Dendritic cell treated with granulocyte-macrophage colony-stimulating factor and Interleukin-4, amounts not matched to agents 40 ng/mL and 50 ng/mL, for 4 days (primary cell): ENCODE data around the gene LAMC2.

Experiments
- H3K27ac Mint-ChIP-seq: one replicate; pipeline ENCODE4 v1.8.0; 2022; ENCODE audit warnings: mild to moderate bottlenecking, mixed read lengths
- H3K27me3 Mint-ChIP-seq: one replicate; pipeline ENCODE4 v1.8.0; 2022; ENCODE audit warnings: mild to moderate bottlenecking, mixed read lengths
- H3K36me3 Mint-ChIP-seq: one replicate; pipeline ENCODE4 v1.8.0; 2022; ENCODE audit warnings: low read depth, mixed read lengths
- H3K4me1 Mint-ChIP-seq: one replicate; pipeline ENCODE4 v1.8.0; 2022; ENCODE audit warnings: low read depth, mixed read lengths
- H3K4me3 Mint-ChIP-seq: one replicate; pipeline ENCODE4 v1.8.0; 2022; ENCODE audit warnings: mild to moderate bottlenecking, moderate library complexity, mixed read lengths
- H3K9me3 Mint-ChIP-seq: one replicate; pipeline ENCODE4 v1.8.0; 2022; ENCODE audit warnings: mixed read lengths
- intact Hi-C: fragments of 100-400 bp; cut with micrococcal nuclease; formaldehyde crosslinking; loops from one replicate; pipeline ENCODE4 v1.15.0; 2022

The LAMC2 gene

GRCh38 chr1:183277821-183278738 lies 92.0 kb downstream of the LAMC2 start:
- intact Hi-C loops = no loop called here
- Mint-ChIP-seq H3K27ac (no peak overlapping the region), H3K27me3 (no peaks in the 10 kb centered on the region), H3K4me1 (peaks cover 51% of the 10 kb centered on the region), H3K9me3 (no peaks in the 10 kb centered on the region), H3K36me3 (no peaks in the 10 kb centered on the region), H3K4me3 (no peak overlapping the region)

GRCh38 chr1:183278739-183279591 lies 92.9 kb downstream of the LAMC2 start:
- intact Hi-C loops = no loop called here
- H3K27ac Mint-ChIP-seq = peak overlapping the region; percentile 79
- H3K4me3 Mint-ChIP-seq = no peak overlapping the region
- H3K4me1 Mint-ChIP-seq = peaks cover 46% of the 10 kb centered on the region
- H3K9me3 Mint-ChIP-seq = no peaks in the 10 kb centered on the region
- H3K27me3 Mint-ChIP-seq = no peaks in the 10 kb centered on the region
- no peaks in the 10 kb centered on the region for H3K36me3 Mint-ChIP-seq

- Mint-ChIP-seq H3K9me3 (no peaks in the 10 kb centered on the region), H3K4me1 (peaks cover 45% of the 10 kb centered on the region), H3K4me3 (no peak overlapping the region), H3K36me3 (no peaks in the 10 kb centered on the region), H3K27ac (peak overlapping the region; percentile 79), H3K27me3 (peaks cover 7% of the 10 kb centered on the region)
- intact Hi-C loops = loop anchor here (2.0 to 10.0 kb wide), 4 partner anchors 205 to 407 kb away; no protein-coding TSS in a partner anchor
Measured at GRCh38 chr1:183279835-183280234, 93.8 kb downstream of the LAMC2 start.

- H3K4me3 Mint-ChIP-seq = no peak overlapping the region
- intact Hi-C loops = loop anchor here (1.0 to 10.0 kb wide), 5 partner anchors 204 to 406 kb away; no protein-coding TSS in a partner anchor
- no peaks in the 10 kb centered on the region for H3K9me3 Mint-ChIP-seq
Measured at GRCh38 chr1:183281039-183281438, 95.0 kb downstream of the LAMC2 start.

GRCh38 chr1:183281553-183282091 lies 95.6 kb downstream of the LAMC2 start:
- H3K9me3 Mint-ChIP-seq = no peaks in the 10 kb centered on the region
- H3K4me1 Mint-ChIP-seq = peaks cover 45% of the 10 kb centered on the region
- no peak overlapping the region for H3K4me3 Mint-ChIP-seq
- intact Hi-C loops = loop anchor here (1.0 to 10.0 kb wide), 5 partner anchors 203 to 406 kb away; no protein-coding TSS in a partner anchor
- H3K27ac Mint-ChIP-seq = no peak overlapping the region
- peaks cover 7% of the 10 kb centered on the region for H3K27me3 Mint-ChIP-seq
- no peaks in the 10 kb centered on the region for H3K36me3 Mint-ChIP-seq

More at GRCh38 chr1:183281039-183281438, 95.0 kb downstream of the LAMC2 start:
- Mint-ChIP-seq H3K36me3 (no peaks in the 10 kb centered on the region), H3K27ac (no peak overlapping the region), H3K27me3 (peaks cover 7% of the 10 kb centered on the region), H3K4me1 (peaks cover 45% of the 10 kb centered on the region)

GRCh38 chr1:183282101-183282855 lies 96.2 kb downstream of the LAMC2 start:
- Mint-ChIP-seq H3K27me3 (peaks cover 7% of the 10 kb centered on the region), H3K9me3 (no peaks in the 10 kb centered on the region), H3K27ac (no peak overlapping the region), H3K4me3 (no peak overlapping the region), H3K4me1 (peaks cover 45% of the 10 kb centered on the region), H3K36me3 (no peaks in the 10 kb centered on the region)
- intact Hi-C loops = loop anchor here (5.0 to 10.0 kb wide), 3 partner anchors 203 to 405 kb away; no protein-coding TSS in a partner anchor

- Mint-ChIP-seq H3K4me1 (peaks cover 36% of the 10 kb centered on the region), H3K36me3 (no peaks in the 10 kb centered on the region), H3K27ac (no peak overlapping the region), H3K27me3 (peaks cover 7% of the 10 kb centered on the region), H3K9me3 (no peaks in the 10 kb centered on the region), H3K4me3 (no peak overlapping the region)
- intact Hi-C loops = loop anchor here (5.0 to 10.0 kb wide), 3 partner anchors 202 to 404 kb away; no protein-coding TSS in a partner anchor
Measured at GRCh38 chr1:183283286-183283685, 97.2 kb downstream of the LAMC2 start.

GRCh38 chr1:183284086-183284485 lies 98.0 kb downstream of the LAMC2 start:
- H3K36me3 Mint-ChIP-seq = no peaks in the 10 kb centered on the region
- no peak overlapping the region for H3K4me3 Mint-ChIP-seq
- intact Hi-C loops = loop anchor here (5.0 to 10.0 kb wide), 3 partner anchors 201 to 403 kb away; no protein-coding TSS in a partner anchor
- peaks cover 28% of the 10 kb centered on the region for H3K4me1 Mint-ChIP-seq
- no peaks in the 10 kb centered on the region for H3K9me3 Mint-ChIP-seq
- H3K27me3 Mint-ChIP-seq = peaks cover 7% of the 10 kb centered on the region
- H3K27ac Mint-ChIP-seq = peak overlapping the region; percentile 2

GRCh38 chr1:183285256-183285655 lies 99.2 kb downstream of the LAMC2 start:
- peaks cover 8% of the 10 kb centered on the region for H3K27me3 Mint-ChIP-seq

GRCh38 chr1:183285746-183286145 lies 99.7 kb downstream of the LAMC2 start:
- Mint-ChIP-seq H3K4me1 (peaks cover 14% of the 10 kb centered on the region), H3K4me3 (no peak overlapping the region), H3K27ac (no peak overlapping the region), H3K27me3 (peaks cover 8% of the 10 kb centered on the region), H3K36me3 (no peaks in the 10 kb centered on the region), H3K9me3 (no peaks in the 10 kb centered on the region)
- intact Hi-C loops = loop anchor here (10.0 kb wide), 2 partner anchors 199 to 339 kb away; no protein-coding TSS in a partner anchor

More at GRCh38 chr1:183285256-183285655, 99.2 kb downstream of the LAMC2 start:
- Mint-ChIP-seq H3K27ac (no peak overlapping the region), H3K9me3 (no peaks in the 10 kb centered on the region), H3K4me3 (no peak overlapping the region), H3K36me3 (no peaks in the 10 kb centered on the region), H3K4me1 (peaks cover 17% of the 10 kb centered on the region)
- intact Hi-C loops = loop anchor here (10.0 kb wide), 2 partner anchors 200 to 340 kb away; no protein-coding TSS in a partner anchor

GRCh38 chr1:183287191-183287675 lies 101.2 kb downstream of the LAMC2 start:
- no peaks in the 10 kb centered on the region for H3K9me3 Mint-ChIP-seq
- H3K27me3 Mint-ChIP-seq = peaks cover 8% of the 10 kb centered on the region
- H3K4me3 Mint-ChIP-seq = no peak overlapping the region
- no peaks in the 10 kb centered on the region for H3K36me3 Mint-ChIP-seq
- H3K27ac Mint-ChIP-seq = no peak overlapping the region
- H3K4me1 Mint-ChIP-seq = no peaks in the 10 kb centered on the region
- intact Hi-C loops = loop anchor here (10.0 kb wide), 2 partner anchors 198 to 338 kb away; no protein-coding TSS in a partner anchor

GRCh38 chr1:183288583-183288982 lies 102.5 kb downstream of the LAMC2 start:
- peaks cover 8% of the 10 kb centered on the region for H3K27me3 Mint-ChIP-seq
- H3K9me3 Mint-ChIP-seq = no peaks in the 10 kb centered on the region
- H3K4me1 Mint-ChIP-seq = no peaks in the 10 kb centered on the region
- H3K27ac Mint-ChIP-seq = no peak overlapping the region
- H3K4me3 Mint-ChIP-seq = no peak overlapping the region
- intact Hi-C loops = loop anchor here (10.0 kb wide), 2 partner anchors 196 to 336 kb away; no protein-coding TSS in a partner anchor
- H3K36me3 Mint-ChIP-seq = no peaks in the 10 kb centered on the region
